GM19240 (cell line): ENCODE measurements around the gene OR4E1.
"Not testable (repeated sequence)": the region's sequence is repeated elsewhere in the genome, so short reads cannot be mapped to it uniquely, and the experiment has no call there.

ENCODE experiments used
- DNase-seq: peaks from one replicate; pipeline ENCODE4 v3.0.0; 2011; ENCODE audit warnings: low spot score; ENCODE audit not compliant: insufficient read length

Gene OR4E1

GRCh38 chr14:21653331-21653885 is 20.2 kb downstream of the OR4E1 start, which contains the start of gene OR4E2:
OR4E2 (plus strand) TSS chr14:21653835; CDS start chr14:21665083, 11,248 bp downstream.
- DNase-seq: no peak

GRCh38 chr14:21652209-21652808 is 21.3 kb downstream of the OR4E1 start:
- no peak for DNase-seq

DNA sequence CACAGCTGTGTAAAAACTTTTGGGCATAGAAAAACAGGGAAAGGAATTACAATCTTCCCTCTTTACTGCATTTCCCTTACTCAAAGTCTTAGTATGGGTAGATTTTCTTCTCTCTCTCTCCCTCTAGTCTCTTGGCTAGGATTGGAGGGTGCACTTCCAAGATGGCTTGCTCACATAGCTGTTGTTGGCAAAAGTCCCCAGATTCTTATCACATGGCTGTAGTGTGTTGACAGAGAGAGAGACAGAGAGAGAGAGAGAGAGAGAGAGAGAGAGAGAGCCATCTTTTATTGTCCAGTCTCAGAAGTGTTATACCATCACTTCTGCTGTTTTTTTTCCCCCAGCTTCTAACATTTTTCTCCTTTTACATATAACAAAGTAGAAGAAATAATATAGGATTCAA is 26.2 kb downstream of the OR4E1 start:
- no peak for DNase-seq

- DNase-seq: no peak
Observed at GRCh38 chr14:21643407-21643806, 30.2 kb downstream of the OR4E1 start.

DNA sequence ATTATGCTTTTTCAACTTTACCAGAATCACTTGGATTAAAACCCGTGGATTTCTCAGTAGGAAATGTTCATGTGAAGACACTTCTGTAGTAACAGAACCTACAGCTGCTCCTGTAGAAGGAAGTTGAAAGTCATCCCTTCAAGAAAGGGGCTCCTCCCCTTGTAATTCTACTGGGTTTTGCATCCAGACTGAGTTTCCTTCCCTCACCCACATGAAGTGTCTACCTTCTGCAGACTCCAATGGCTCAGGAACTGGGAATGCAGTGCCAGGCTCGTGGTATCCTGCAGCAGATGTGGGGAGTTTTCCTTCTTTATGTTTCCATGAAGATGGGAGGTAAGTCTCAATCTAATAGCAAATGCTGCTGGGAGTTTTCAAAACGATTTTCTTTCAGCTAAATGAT is 30.9 kb downstream of the OR4E1 start:
- DNase-seq: no peak

DNA sequence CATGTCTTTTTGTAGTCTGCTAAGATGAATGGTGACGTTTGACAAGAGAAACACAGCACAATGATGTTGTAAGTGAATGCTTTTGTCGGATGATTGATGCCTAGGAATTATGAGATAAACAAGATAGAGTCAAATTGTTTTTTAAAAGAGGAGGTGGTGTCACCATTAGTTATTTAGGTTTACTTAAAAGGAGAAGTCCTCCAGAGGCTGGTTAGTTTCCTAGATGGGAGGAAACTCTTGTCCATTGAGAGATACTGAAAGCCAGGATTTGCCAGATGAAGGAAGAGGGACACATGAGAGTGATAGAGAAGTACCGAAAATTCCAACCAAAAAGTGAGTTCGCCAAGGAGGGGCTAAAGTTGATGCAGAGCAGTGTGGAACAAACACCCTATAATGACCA is 38.8 kb downstream of the OR4E1 start, which contains the start of gene OR10G2:
OR10G2 (minus strand) TSS at position 101 of the 400 bp plus-strand sequence; CDS start at position 3, 98 bp downstream.
- DNase-seq: no peak

DNA sequence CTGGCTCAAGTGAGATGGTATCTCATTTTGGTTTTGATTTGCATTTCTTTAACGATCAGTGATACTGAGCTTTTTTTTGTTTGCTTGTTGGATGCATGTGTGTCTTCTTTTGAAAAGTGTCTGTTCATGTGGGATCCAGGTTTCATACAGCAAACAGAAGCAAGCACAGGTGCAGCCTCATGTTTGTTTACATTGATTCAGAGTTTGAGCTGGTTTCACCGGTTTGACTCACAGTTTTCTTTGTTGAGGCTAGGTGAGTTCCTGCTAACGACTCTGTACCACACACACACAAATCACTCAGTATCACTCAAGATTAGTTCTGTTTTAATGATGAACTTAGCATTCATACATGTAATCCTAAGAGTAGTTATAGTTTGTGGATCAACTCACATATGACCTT is 42.5 kb downstream of the OR4E1 start:
- no peak for DNase-seq

- not testable (repeated sequence) for DNase-seq
Observed at GRCh38 chr14:21630503-21630902, 43.1 kb downstream of the OR4E1 start.

DNA sequence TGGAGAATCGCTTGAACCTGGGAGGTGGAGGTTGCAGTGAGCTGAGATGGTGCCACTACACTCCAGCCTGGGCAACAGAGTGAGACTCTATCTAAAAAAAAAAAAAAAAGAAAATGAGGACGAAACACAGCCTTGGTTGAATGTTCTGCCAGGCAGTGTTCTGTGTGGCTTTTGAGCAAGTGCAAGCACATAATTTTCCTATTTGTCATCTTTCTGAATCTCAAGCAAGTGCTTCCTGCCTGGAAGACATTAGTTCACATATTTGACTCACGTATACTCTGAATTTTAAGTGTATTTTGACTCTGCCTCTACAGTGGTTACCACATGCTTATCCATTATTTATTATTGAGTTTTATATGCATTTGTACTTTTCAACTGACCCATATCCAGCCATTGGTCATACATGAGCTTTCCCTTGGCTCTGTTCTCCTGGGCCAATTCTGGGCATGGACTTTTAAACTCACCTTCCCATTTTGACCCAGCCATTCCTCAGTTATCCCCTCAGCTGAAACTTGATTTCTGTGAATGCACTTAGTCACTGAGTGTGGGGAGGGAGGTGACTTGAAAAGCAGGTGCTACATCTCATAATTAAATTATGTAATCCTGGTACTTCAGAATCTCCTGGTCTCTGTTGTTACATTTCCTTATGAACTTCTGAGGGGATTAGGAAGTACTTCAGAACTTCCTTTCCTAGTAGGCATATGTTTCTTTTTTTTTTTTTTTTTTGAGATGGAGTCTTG is 47.0 kb downstream of the OR4E1 start:
- no peak for DNase-seq
